Esophagus squamous epithelium (tissue), 4 donors: ENCODE results near the gene SPRR1B.

ENCODE experiments used
- POLR2A ChIP-seq, 4 donors: fragments of 450-650 bp; IDR thresholded peaks; one replicate each; pipeline ENCODE4 v1.6.1; 2017; ENCODE audit warnings: antibody characterized with exemption in 4 of 4, mild to moderate bottlenecking in 4 of 4, moderate library complexity in 3 of 4
- TF ChIP-seq, protein P1 (sequence below), 6 experiments: fragments of 450-650 bp in 4 of 6; fragments of 200-600 bp in 2 of 6; sonication (generic) in 2 of 6; IDR thresholded peaks; one replicate each; pipeline ENCODE4 v1.5.1; 2016 to 2019; ENCODE audit warnings: antibody characterized with exemption in 6 of 6, mild to moderate bottlenecking in 4 of 6, moderate library complexity in 4 of 6

DNA sequence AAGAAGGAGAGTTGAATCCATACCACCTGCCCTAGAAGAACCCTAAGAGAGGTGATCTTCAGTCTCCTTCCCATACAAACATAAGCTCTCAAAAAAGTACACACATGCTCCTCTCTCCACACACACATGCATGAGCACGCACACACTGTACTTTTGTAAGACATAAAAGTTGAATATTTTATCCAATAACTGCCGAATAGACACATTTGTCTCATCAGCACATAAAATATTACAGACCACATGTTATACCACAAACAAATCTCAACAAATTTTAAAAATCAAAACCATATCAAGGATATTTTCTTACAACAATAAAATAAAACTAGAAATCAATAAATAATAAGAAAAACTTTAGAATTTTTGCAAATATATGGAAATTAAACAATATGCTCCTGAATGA, 44.4 kb upstream of the SPRR1B start:
- TF ChIP-seq POLR2A (IDR thresholded peaks at IDR 0.05) = no peak
- TF ChIP-seq, protein P1, sequence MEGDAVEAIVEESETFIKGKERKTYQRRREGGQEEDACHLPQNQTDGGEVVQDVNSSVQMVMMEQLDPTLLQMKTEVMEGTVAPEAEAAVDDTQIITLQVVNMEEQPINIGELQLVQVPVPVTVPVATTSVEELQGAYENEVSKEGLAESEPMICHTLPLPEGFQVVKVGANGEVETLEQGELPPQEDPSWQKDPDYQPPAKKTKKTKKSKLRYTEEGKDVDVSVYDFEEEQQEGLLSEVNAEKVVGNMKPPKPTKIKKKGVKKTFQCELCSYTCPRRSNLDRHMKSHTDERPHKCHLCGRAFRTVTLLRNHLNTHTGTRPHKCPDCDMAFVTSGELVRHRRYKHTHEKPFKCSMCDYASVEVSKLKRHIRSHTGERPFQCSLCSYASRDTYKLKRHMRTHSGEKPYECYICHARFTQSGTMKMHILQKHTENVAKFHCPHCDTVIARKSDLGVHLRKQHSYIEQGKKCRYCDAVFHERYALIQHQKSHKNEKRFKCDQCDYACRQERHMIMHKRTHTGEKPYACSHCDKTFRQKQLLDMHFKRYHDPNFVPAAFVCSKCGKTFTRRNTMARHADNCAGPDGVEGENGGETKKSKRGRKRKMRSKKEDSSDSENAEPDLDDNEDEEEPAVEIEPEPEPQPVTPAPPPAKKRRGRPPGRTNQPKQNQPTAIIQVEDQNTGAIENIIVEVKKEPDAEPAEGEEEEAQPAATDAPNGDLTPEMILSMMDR (IDR thresholded peaks at IDR 0.05) = no peak
